Hypothalamus (tissue), 51 donors: Measurements from ENCODE around the gene KLF17.

Experiments
- DNase-seq, 51 donors: peaks; one replicate each; lab custom pipeline; 2025; lab: John Stamatoyannopoulos, UW

The KLF17 gene

DNA sequence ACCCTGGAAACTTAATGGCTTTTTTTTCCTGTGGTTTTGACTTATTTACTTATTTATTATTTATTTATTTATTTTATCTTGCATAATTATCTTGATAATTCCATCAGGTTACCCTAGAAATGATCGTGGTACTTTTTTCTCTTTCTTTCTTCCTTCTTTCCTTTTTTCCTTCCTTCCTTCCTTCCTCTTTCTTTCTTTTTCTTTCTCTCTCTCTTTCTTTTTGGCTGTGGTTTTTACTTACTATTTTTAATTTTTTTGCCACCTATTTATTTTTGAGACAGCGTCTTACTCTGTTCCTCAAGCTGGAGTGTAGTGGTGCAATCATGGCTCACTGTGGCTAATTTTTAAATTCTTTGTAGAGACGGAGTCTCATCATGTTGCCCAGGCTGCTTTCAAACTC lies 29.0 kb downstream of the KLF17 start:
- DNase-seq, result no peak

DNA sequence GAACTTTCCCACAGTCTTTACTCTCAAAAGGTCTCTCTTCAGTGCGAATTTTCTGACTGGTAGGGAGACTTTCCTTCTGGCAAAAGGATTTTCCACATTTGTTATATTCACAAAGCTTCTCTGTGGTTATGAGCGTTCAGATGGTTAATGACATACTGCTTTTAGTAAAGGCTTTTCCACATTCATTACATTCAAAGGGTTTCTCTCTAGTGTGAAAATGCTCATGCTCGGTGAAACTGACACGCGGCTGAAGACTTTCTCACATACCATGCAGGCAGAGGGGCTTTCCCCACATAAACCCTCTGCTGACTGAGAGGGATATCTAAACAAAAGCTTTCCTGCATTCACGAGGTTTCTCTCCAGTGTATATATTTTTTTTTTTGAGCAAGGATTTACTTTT lies 32.7 kb downstream of the KLF17 start:
- DNase-seq, result no peak

DNA sequence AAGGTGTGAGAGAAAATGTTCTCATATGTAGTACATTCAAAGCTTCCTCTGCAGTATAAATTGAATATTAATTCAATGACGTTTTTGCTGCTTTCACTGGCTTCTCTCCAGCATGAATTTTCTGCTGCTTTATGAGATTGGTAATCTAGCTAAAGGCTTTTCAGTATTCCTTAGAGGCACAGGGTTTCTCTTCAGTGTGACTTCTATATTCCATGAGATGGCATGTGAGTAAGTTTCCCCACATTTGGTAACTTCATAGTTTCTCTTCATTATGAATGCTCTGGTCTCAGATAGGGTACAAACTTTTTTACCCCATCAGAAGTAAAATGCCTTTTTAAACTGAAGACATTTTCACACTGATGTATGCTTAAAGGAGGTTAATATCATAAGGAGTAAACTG lies 33.2 kb downstream of the KLF17 start:
- DNase-seq, result no peak

DNA sequence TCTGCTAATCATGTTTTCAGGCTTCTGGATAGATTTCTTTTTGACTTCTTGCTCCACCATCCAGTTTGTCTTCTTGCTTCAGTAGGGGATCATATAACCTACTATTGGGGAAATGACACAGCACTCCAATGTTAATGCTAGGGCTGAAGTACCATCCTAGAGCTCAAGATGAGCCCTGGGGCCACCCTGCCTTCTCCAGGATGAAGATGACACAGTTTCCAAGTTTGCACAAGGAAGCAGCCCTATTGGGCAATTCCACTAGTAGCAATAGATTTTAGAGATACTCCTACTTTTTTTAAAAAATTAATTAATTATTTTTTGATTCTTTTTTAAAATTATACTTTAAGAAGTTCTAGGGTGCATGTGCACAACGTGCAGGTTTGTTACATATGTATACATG lies 34.1 kb downstream of the KLF17 start:
- DNase-seq, result no peak

DNA sequence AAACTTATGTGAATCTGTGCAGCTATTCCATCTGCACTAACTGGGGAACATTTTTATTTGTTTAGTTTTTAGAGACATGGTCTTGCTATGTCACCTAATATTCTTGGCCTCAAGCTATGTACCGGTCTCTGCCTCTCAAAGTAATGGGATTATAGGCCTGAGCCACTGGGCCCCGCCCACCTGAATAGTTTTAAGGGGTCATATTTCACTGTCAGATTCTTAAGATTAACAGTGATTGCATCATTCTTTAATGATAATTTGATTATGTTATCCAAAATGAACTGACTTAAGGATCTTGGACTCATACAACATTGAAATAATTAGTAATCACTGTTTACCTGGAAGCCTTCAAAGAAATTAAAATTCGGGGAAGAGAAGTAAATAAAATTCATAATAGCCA lies 35.4 kb downstream of the KLF17 start:
- no peak for DNase-seq

DNA sequence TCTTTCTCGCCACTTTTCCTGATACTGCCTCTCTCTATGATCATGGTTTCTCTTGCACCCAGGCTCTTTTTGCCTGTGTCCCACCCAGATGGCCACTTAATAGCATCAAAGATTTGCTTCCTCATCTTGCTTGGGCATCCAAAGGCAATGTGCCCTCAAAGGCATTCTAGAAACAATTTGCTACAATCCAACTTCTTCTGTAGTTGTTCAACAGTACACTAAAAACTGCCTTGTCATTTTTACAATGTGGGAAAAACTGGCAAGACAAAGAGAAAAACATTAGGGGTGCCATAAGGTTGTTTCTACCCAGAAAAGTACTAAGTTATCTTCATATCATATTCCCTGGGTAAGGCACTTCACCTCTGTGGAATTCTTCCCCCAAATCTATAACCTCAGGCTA lies 39.3 kb downstream of the KLF17 start:
- no peak for DNase-seq

DNA sequence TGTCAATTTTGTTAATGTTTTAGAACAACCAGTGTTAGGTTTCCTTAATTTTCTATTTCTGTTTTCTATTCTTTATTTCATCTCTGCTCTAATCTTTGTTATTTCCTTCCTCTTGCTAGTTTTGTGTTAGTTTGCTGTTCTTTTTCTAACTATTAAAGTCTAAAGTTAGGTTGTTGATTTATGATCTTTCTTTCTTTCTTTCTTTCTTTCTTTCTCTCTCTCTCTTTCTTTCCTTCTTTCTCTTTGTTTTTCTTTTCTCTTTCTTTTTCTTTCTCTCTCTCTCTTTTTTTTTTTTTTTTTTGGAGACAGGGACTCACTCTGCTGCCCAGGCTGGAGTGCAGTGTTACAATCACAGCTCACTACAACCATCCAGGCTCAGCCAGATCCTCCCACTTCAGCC lies 40.2 kb downstream of the KLF17 start:
- DNase-seq, result no peak

DNA sequence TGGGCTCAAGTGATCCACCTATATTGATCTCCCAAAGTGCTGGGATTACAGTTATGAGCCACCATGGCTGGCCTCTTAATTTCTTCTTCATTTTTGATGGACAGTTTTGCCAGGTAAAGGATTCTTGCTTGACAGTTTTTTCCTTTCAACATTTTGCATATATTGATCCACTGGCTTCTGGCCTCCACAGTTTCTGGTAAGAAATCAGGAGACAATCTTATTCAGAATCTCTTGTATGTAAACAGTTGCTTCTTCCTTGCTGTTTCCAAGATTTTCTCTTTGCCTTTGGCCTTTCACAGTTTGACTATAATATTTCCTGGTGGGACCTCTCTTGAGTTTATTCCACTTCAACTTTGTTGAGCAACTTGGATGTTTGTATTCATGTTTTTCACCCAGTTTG lies 42.9 kb downstream of the KLF17 start:
- no peak for DNase-seq

DNA sequence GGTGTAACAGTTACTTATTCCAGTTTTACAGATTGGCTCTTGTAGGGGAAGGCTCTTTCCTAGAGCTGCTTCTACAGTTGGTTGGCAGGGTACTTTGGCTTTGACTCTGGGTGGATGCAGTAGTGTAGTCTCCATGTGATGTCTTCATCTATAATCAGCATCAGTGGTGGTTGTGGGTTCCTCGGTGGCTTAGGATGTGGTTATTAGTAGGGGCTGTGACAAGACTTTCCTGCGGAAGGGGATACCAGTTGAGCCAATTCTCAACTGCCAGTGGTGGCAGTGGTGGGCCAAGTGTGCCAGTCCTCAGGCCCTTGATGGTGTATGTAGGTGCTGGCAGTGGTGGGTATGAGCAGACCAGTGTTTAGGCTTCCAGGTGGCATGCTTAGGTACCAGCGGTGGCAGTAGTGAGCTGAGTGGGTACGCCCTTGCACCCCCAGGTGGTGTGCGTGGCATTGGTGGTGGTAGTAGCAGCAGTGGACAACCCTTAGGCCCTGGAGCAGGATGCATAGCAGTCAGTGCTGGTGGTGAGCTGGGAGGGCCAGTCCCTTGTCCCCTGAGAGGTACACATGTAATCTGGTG lies 50.0 kb downstream of the KLF17 start:
- no peak for DNase-seq

DNA sequence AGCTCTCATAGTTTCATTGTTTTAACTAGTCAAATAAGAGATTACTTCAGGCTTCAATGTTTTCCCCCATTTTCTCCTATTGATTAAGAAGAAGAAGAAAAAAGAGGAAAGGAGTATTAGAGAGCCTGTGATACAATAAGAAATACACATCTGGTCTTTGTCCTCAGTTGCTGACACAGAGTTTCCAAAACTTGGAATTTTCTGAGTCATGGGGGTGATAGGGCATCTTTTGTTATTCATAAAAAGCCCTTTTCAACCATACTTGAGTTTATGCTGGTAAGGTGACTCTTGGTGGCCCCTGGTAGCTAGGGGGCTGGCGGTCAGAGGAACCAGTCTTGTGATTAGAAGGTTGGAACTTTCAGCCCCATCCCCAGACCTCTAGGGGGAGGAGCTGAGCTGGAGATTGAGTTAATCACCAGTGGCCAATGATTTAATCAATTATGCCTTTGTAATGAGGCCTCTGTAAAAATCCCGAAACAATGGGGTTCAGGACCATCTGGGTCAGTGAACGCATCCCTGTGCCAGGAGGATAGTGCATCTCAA lies 51.7 kb downstream of the KLF17 start:
- DNase-seq, result no peak

DNA sequence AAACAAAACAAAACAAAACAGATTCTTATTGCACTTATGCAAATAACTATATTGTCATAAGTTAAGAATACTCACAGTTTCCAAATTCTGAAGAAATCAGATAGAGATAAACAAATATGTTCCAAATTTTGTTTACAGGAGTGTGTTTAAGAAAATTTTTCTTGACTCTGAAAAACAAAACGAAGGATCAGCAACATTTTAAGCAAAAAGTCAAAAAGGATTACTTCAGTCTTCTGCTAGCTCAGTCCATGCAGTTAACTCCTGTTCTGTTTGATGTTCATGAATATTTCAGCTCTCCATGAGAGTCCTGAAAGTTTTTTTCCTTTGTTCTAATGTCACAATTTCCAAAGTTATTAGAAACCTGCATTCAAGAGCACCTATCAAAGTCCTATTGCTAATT lies 56.0 kb downstream of the KLF17 start:
- no peak for DNase-seq
